ENCODE measurements around the gene NCDN. TPM values are rescaled to one million over a fixed set of nuclear protein-coding genes. Genes with fewer than 3 reads are reported as not detected.

The NCDN gene
- total RNA-seq, 1 experiment from 2014 or later: 11.2 TPM

GRCh38 chr1:35546614-35547013 is 11.0 kb upstream of the NCDN start:
- in situ Hi-C loops (cut with HindIII; ENCODE audit: low pct_unique_long_range_greater_than_20kb, low sequenced_read_pairs): no loop called here
- no peak for DNase-seq (ENCODE audit: low read depth)

DNA sequence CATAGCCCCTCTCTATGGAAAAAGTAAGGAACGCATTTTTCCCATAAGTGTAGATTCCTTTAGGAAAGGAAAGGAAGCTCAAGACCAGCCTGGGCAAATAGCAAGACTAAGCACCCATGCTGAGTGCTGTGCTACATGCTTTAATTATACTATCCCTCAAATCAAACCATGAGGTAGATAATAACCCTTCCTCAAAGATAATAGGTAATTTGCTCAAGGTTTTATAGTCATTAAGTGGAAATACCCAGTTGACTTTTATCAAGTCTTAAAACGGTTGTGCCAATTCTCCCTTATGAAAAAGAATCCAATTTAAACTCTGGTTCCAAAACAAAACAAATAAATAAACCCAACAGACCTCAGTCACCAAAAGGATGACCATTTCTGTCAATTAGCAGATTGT is 3.7 kb upstream of the NCDN start:
- in situ Hi-C loops (cut with HindIII; ENCODE audit: low pct_unique_long_range_greater_than_20kb, low sequenced_read_pairs): no loop called here

GRCh38 chr1:35554266-35555211 is 3.1 kb upstream of the NCDN start:
- in situ Hi-C loops (cut with HindIII; ENCODE audit: low pct_unique_long_range_greater_than_20kb, low sequenced_read_pairs): no loop called here

More for the DNA sequence above, 3.7 kb upstream of the NCDN start:
- no peak for DNase-seq (ENCODE audit: low read depth)

GRCh38 chr1:35555212-35555584 is 2.4 kb upstream of the NCDN start:
- no peak for DNase-seq (ENCODE audit: low read depth)
- in situ Hi-C loops (cut with HindIII; ENCODE audit: low pct_unique_long_range_greater_than_20kb, low sequenced_read_pairs): no loop called here

More at GRCh38 chr1:35554266-35555211, 3.1 kb upstream of the NCDN start:
- no peak for DNase-seq (ENCODE audit: low read depth)

DNA sequence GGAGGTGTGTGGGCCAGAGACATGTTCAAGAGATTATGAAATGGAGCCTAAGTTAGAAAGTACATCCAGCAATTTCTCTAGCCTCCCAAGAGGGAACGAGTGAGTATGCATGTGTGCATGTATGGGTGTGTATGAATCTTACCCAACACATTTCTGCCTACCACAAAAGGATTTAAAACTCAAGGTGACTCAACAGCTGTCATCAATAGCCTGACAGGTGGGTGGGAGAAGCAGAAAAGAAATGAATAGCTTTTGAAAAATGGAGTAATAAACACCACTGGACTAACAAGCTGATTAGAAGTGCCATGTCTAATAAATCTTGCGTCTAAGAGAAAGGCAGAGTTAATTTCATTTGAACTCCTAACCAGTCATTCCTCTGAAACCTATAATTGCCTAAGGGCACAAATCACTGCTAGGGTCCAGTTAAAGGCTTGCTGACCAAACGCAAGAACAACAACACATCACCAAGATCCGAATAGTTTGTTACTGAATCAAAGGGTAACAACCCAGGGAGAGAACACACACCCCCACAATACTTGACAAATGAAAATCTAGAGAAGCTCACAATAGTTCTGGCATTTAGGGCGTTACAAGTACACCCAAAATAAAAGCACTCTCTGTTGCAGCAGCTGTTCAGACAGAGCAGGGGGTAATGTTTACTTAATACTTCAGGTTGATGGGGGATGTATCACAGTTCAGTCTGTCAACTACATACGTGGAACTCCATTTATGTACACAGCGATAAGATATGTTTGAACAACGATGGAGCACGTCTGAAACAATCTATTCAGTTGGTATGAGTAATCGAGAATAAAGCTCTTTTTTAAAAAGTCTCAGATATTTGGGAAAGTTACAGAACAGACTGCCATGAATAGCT is 1.8 kb upstream of the NCDN start:
- in situ Hi-C loops (cut with HindIII; ENCODE audit: low pct_unique_long_range_greater_than_20kb, low sequenced_read_pairs): no loop called here

GRCh38 chr1:35556484-35557117 is 998 bp upstream of the NCDN start:
- in situ Hi-C loops (cut with HindIII; ENCODE audit: low pct_unique_long_range_greater_than_20kb, low sequenced_read_pairs): no loop called here
- no peak for DNase-seq (ENCODE audit: low read depth)

More for the DNA sequence above, 1.8 kb upstream of the NCDN start:
- DNase-seq (ENCODE audit: low read depth): no peak

GRCh38 chr1:35557118-35557610 is 435 bp upstream of the NCDN start, which contains the start of gene KIAA0319L:
KIAA0319L (minus strand) TSS chr1:35557403; CDS start chr1:35554491, 2,912 bp downstream.
- in situ Hi-C loops (cut with HindIII; ENCODE audit: low pct_unique_long_range_greater_than_20kb, low sequenced_read_pairs): no loop called here
- peak; percentile 95 for DNase-seq (ENCODE audit: low read depth)

GRCh38 chr1:35558374-35559316 is 1.0 kb downstream of the NCDN start:
- peak; percentile 10 for DNase-seq (ENCODE audit: low read depth)
- in situ Hi-C loops (cut with HindIII; ENCODE audit: low pct_unique_long_range_greater_than_20kb, low sequenced_read_pairs): no loop called here

- in situ Hi-C loops (cut with HindIII; ENCODE audit: low pct_unique_long_range_greater_than_20kb, low sequenced_read_pairs): no loop called here
Observed at GRCh38 chr1:35559317-35559944, 1.8 kb downstream of the NCDN start.

DNA sequence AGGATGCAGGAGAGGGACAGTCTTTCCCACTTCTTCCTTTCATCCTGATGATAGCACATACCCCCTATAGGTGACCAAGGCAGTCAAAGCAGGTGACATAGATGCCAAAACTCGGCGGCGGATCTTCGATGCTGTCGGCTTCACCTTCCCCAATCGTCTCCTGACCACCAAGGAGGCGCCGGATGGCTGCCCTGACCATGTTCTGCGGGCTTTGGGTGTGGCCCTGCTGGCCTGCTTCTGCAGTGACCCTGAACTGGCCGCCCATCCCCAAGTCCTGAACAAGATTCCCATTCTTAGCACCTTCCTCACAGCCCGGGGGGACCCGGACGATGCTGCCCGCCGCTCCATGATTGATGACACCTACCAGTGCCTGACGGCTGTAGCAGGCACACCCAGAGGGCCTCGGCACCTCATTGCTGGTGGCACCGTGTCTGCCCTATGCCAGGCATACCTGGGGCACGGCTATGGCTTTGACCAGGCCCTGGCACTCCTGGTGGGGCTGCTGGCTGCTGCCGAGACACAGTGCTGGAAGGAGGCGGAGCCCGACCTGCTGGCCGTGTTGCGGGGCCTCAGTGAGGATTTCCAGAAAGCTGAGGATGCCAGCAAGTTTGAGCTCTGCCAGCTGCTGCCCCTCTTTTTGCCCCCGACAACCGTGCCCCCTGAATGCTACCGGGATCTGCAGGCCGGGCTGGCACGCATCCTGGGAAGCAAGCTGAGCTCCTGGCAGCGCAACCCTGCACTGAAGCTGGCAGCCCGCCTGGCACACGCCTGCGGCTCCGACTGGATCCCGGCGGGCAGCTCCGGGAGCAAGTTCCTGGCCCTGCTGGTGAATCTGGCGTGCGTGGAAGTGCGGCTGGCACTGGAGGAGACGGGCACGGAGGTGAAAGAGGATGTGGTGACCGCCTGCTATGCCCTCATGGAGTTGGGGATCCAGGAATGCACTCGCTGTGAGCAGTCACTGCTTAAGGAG is 2.9 kb downstream of the NCDN start:
- no peak for DNase-seq (ENCODE audit: low read depth)
- in situ Hi-C loops (cut with HindIII; ENCODE audit: low pct_unique_long_range_greater_than_20kb, low sequenced_read_pairs): no loop called here

More at GRCh38 chr1:35559317-35559944, 1.8 kb downstream of the NCDN start:
- no peak for DNase-seq (ENCODE audit: low read depth)

GRCh38 chr1:35561297-35561971 is 3.8 kb downstream of the NCDN start:
- DNase-seq (ENCODE audit: low read depth): no peak
- in situ Hi-C loops (cut with HindIII; ENCODE audit: low pct_unique_long_range_greater_than_20kb, low sequenced_read_pairs): no loop called here

- in situ Hi-C loops (cut with HindIII; ENCODE audit: low pct_unique_long_range_greater_than_20kb, low sequenced_read_pairs): no loop called here
Observed at GRCh38 chr1:35561972-35562680, 4.5 kb downstream of the NCDN start.

DNA sequence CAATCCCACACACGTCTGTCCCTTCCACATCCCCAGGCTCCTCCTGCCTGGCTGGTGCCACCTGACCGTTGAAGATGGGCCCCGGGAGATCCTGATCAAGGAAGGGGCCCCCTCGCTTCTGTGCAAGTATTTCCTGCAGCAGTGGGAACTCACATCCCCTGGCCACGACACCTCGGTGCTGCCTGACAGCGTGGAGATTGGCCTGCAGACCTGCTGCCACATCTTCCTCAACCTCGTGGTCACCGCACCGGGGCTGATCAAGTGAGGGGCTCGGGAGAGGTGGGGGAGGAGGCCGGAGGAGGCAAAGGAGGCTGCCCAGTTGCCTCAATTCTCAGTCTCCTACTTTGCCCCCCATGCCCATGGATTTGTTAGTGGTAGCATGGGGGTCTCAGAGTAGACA is 5.6 kb downstream of the NCDN start:
- in situ Hi-C loops (cut with HindIII; ENCODE audit: low pct_unique_long_range_greater_than_20kb, low sequenced_read_pairs): no loop called here

More at GRCh38 chr1:35561972-35562680, 4.5 kb downstream of the NCDN start:
- DNase-seq (ENCODE audit: low read depth): no peak

DNA sequence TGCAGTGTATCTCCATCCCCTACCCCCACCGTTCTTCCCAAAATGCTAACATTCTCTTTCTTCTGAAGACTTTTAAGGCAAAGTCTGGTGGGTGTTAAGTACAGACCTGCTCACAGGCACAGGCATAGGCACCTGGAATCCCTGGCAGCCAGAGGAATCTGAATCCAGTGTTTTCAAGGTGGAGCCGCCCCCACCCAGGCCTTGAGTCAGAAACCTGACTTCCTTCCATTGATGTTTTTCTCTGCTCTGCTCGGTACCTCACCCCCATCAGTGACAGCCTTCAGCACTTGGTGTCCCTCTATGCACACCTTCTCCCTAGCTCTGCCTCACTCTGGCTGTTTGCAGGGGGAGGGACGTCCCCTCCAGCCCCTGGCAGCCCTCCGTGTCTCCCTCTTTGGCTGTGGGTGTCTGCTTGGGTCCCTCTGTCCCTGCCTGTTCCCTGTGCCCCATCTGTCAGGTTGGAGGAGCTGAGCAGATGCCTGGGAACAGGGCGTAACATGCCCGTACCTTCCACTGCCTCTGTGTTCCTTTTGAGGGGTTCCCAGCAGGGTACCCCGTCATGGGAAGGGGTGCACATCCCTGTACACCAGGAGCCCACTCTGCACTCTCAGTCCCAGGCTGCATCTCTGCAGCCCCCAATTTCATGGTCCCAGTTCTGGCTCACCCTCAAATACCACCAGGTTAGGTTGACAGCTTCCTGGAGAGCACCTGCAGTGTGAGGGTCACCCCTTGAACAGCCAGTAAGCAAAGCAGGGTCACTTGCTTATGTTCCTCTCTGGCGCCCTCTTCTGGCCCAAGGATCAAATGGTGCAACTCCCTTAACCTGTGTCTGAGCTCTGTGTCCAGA is 6.7 kb downstream of the NCDN start:
- peak; percentile 48 for DNase-seq (ENCODE audit: low read depth)
- in situ Hi-C loops (cut with HindIII; ENCODE audit: low pct_unique_long_range_greater_than_20kb, low sequenced_read_pairs): no loop called here

More for the DNA sequence above, 5.6 kb downstream of the NCDN start:
- DNase-seq (ENCODE audit: low read depth): no peak

All from Caki2 (cell line).